GM23248 (cell line): ENCODE data around the gene NAV2. TPM values are rescaled to one million over a fixed set of nuclear protein-coding genes. Genes with fewer than 3 reads are reported as not detected.

Experiments used
- DNase-seq: peaks from one replicate; pipeline ENCODE4 v3.0.0-alpha.2; 2015
- H2AFZ ChIP-seq: fragments of 200-600 bp; sonication (generic); 2 replicates; pipeline ENCODE4 v1.6.1; 2016; ENCODE audit warnings: antibody characterized with exemption
- H3F3A ChIP-seq: fragments of 200-600 bp; sonication (generic); 2 replicates; pipeline ENCODE4 v1.6.1; 2016; ENCODE audit warnings: mild to moderate bottlenecking, antibody characterized with exemption, mixed run types; ENCODE audit not compliant: insufficient read depth
- H3K27ac ChIP-seq: fragments of 200-600 bp; sonication (generic); 2 replicates; pipeline ENCODE4 v1.5.1; 2016; ENCODE audit warnings: mild to moderate bottlenecking
- H3K27me3 ChIP-seq: fragments of 200-600 bp; sonication (generic); replicated peaks from 2 replicates; pipeline ENCODE4 v1.6.1; 2016; ENCODE audit warnings: mild to moderate bottlenecking; ENCODE audit not compliant: insufficient read depth
- H3K36me3 ChIP-seq: fragments of 200-600 bp; sonication (generic); 2 replicates; pipeline ENCODE4 v1.6.1; 2016; ENCODE audit warnings: low read depth, mild to moderate bottlenecking
- H3K4me1 ChIP-seq: fragments of 200-600 bp; sonication (generic); 2 replicates; pipeline ENCODE4 v1.6.1; 2016; ENCODE audit warnings: mild to moderate bottlenecking; ENCODE audit not compliant: insufficient read depth
- H3K4me2 ChIP-seq: fragments of 200-600 bp; sonication (generic); one replicate; pipeline ENCODE4 v1.6.1; 2016; ENCODE audit warnings: mild to moderate bottlenecking; ENCODE audit not compliant: unreplicated experiment
- H3K4me3 ChIP-seq: fragments of 200-600 bp; sonication (generic); 2 replicates; pipeline ENCODE4 v1.5.1; 2016; ENCODE audit warnings: mild to moderate bottlenecking
- H3K79me2 ChIP-seq: fragments of 200-600 bp; sonication (generic); 2 replicates; pipeline ENCODE4 v1.6.1; 2016; ENCODE audit warnings: mild to moderate bottlenecking; ENCODE audit not compliant: insufficient read depth
- H3K9ac ChIP-seq: fragments of 200-600 bp; sonication (generic); 2 replicates; pipeline ENCODE4 v1.6.1; 2016; ENCODE audit warnings: mild to moderate bottlenecking
- H3K9me2 ChIP-seq: fragments of 200-600 bp; sonication (generic); 2 replicates; pipeline ENCODE4 v1.6.1; 2016; ENCODE audit warnings: mixed run types, mild to moderate bottlenecking, moderate library complexity; ENCODE audit not compliant: insufficient read depth
- H3K9me3 ChIP-seq: fragments of 200-600 bp; sonication (generic); one replicate; pipeline ENCODE4 v1.6.1; 2017; ENCODE audit warnings: low read depth
- H4K20me1 ChIP-seq: fragments of 200-600 bp; sonication (generic); 2 replicates; pipeline ENCODE4 v1.6.0; 2016; ENCODE audit not compliant: insufficient read depth
- EZH2 ChIP-seq: fragments of 200-600 bp; sonication (generic); IDR thresholded peaks from 2 replicates; pipeline ENCODE4 v1.6.1; 2018; ENCODE audit warnings: antibody characterized with exemption, mild to moderate bottlenecking; ENCODE audit not compliant: insufficient read depth, poor library complexity, severe bottlenecking
- EZH2phosphoT487 ChIP-seq: fragments of 200-600 bp; sonication (generic); IDR thresholded peaks from 2 replicates; pipeline ENCODE4 v1.6.1; 2018; ENCODE audit warnings: antibody characterized with exemption, moderate library complexity, mild to moderate bottlenecking, low read depth; ENCODE audit not compliant: insufficient read depth
- WGBS, 2 experiments: methylation state at CpG; one replicate each; pipeline ENCODE4 v1.1.6; 2015 to 2017; ENCODE audit warnings: low lambda C conversion rate in 2 of 2, low coverage in 1 of 2; ENCODE audit errors: missing lambda C conversion rate in 2 of 2; 5-methylcytosine and 5-hydroxymethylcytosine counted together
- in situ Hi-C: fragments of 300-500 bp; cut with MboI; formaldehyde crosslinking; loops from 2 replicates; pipeline ENCODE4 v1.15.0; 2020
- polyA plus RNA-seq: library from polyadenylated mRNA; unstranded; fragments of >200 nt; fragmentation: Nextera tagmentation; extraction: Ambion mirVana; gene quantifications from 2 replicates; pipeline ENCODE4 v1.2.1, GENCODE V29; 2016
- total RNA-seq: library from RNA; depleted of rRNA; stranded (reverse); fragments of >200 nt; shearing (Covaris generic); gene quantifications from 2 replicates; pipeline ENCODE4 v1.2.3, GENCODE V29; 2014

Gene NAV2
- total and polyA plus RNA-seq, 2 experiments from 2014 or later = 5.7 to 11.9 TPM

DNA sequence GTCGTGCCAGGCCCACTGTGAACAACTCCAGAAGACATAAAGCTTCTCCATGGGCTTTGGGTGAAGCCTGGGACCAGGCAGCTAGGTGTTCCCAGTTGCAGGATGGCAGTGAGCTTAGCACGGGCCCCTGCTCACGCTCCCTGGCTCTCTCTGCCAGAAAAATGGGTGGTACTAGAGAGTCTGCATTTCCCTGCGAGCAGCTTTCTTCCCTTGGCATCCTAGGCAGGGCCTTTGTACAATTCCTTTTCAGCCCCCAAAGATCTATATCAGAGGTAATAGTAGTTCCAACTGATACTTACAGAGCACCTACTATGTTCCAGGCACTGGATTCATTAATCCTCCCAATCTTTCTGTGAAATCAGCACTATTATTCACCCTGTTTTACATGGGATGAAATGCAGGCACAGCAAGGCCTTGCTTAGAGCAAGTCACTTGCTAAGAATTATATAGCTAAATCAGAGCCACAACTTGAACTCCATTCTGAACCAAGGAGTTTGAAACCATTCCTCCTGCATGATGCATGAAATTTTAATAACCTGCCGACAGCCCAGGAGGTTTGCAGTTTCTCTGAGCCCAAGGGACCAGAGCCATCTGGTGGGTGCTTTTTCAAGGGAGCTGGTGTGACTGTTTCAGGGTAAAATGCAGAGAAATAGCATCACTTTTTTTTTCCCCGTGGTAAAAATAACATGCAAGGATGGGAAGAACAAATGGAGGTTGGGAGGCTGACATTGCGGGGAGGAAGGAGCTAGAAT lies 22.7 kb downstream of the NAV2 start:
- Histone ChIP-seq H4K20me1 (no peaks in the 10 kb centered on the region), H3K27me3 (no peaks in the 10 kb centered on the region), H3K4me1 (peaks cover 31% of the 10 kb centered on the region), H3K36me3 (no peaks in the 10 kb centered on the region), H3K9ac (peak overlapping the region; percentile 57), H3F3A (peaks cover 25% of the 10 kb centered on the region; the same call in 1 of the 2 replicates), H3K9me2 (no peaks in the 10 kb centered on the region), H3K79me2 (peaks cover 99% of the 10 kb centered on the region), H3K4me2 (no peak overlapping the region), H3K27ac (peak overlapping the region; percentile 56), H2AFZ (no peak overlapping the region), H3K4me3 (no peak overlapping the region), H3K9me3 (no peaks in the 10 kb centered on the region)
- DNase-seq = peak; percentile 82
- WGBS, 2 experiments = 47 to 48% methylated on average over 7 of the region's 7 CpGs
- TF ChIP-seq EZH2 = no peak
- no peak for TF ChIP-seq EZH2phosphoT487
- in situ Hi-C loops = loop anchor here (5.0 to 10.0 kb wide), 2 partner anchors 168 to 421 kb away; no protein-coding TSS in a partner anchor

DNA sequence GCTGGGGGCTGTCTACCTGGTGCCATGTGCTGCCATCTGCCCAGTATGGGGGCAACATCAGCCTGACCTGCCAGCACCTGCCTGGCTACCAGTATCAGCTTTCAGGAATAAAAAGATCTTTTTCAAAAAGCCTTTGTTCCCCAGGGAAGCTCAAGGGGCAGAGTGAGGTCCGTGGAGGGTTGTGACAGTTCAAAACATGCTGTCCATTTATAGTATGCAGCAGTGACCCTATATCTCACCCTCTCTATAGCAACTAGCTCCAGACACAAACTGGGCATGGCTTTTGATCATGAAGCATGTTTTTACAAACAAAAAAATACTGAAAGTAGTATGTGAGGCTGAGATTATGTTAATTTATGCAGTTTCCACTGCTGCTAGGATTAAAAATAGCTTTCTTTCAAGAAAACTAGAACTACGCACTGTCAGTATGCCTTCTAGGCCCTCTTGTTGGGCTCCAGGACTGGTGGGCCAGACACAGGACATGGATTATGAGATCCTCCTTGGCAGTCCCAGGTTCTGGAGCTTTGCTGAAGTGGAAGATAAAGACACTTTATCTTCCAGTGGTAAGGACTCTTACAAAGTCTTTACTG lies 23.4 kb downstream of the NAV2 start:
- no peaks in the 10 kb centered on the region for H4K20me1 ChIP-seq
- peaks cover 25% of the 10 kb centered on the region; the same call in 1 of the 2 replicates for H3F3A ChIP-seq
- H3K4me2 ChIP-seq = no peak overlapping the region
- H3K9me3 ChIP-seq = no peaks in the 10 kb centered on the region
- H3K9ac ChIP-seq = peak overlapping the region; percentile 17; the same call in 1 of the 2 replicates
- H3K79me2 ChIP-seq = peaks cover 98% of the 10 kb centered on the region
- in situ Hi-C loops = loop anchor here (5.0 to 10.0 kb wide), 2 partner anchors 169 to 421 kb away; no protein-coding TSS in a partner anchor
- peaks cover 31% of the 10 kb centered on the region for H3K4me1 ChIP-seq
- 69 to 75% methylated on average over 2 of the region's 2 CpGs for WGBS, 2 experiments
- no peak overlapping the region for H2AFZ ChIP-seq
- H3K27ac ChIP-seq = peak overlapping the region; percentile 56; the same call in 1 of the 2 replicates
- no peak overlapping the region for H3K4me3 ChIP-seq
- no peaks in the 10 kb centered on the region for H3K27me3 ChIP-seq
- no peak for DNase-seq
- no peaks in the 10 kb centered on the region for H3K9me2 ChIP-seq
- TF ChIP-seq EZH2phosphoT487 (no peak), EZH2 (no peak)
- no peaks in the 10 kb centered on the region for H3K36me3 ChIP-seq

DNA sequence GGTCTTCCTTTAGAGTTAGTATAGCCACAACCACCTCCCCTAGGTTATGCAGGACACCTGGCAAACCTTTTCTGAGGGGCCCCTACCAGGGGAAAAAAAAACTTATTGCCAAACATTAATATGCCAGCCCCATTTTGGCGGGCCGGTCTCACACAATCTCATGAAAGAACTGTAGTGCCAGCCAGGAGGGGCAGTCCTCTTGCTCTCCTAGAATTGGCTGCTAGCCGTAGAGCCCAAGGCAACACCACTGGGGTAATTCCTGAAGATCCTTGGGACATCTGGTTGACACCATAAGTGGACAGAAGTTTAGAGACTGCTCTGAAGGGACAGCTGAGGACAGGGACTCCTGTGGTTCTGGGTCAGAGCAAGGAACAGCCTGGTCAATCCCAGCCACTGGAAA lies 24.2 kb downstream of the NAV2 start:
- Histone ChIP-seq H3K4me1 (peaks cover 31% of the 10 kb centered on the region), H3K9ac (no peak overlapping the region), H3K9me3 (no peaks in the 10 kb centered on the region), H4K20me1 (no peaks in the 10 kb centered on the region), H3K27ac (no peak overlapping the region), H3F3A (peaks cover 25% of the 10 kb centered on the region; the same call in 1 of the 2 replicates), H3K27me3 (no peaks in the 10 kb centered on the region), H3K9me2 (no peaks in the 10 kb centered on the region), H3K4me3 (no peak overlapping the region), H3K4me2 (no peak overlapping the region), H2AFZ (no peak overlapping the region), H3K36me3 (no peaks in the 10 kb centered on the region), H3K79me2 (peaks cover 97% of the 10 kb centered on the region)
- TF ChIP-seq EZH2 = no peak
- no peak for TF ChIP-seq EZH2phosphoT487
- in situ Hi-C loops = loop anchor here (5.0 to 10.0 kb wide), 2 partner anchors 170 to 422 kb away; no protein-coding TSS in a partner anchor
- WGBS, 2 experiments = 92 to 96% methylated on average over 3 of the region's 3 CpGs
- no peak for DNase-seq

DNA sequence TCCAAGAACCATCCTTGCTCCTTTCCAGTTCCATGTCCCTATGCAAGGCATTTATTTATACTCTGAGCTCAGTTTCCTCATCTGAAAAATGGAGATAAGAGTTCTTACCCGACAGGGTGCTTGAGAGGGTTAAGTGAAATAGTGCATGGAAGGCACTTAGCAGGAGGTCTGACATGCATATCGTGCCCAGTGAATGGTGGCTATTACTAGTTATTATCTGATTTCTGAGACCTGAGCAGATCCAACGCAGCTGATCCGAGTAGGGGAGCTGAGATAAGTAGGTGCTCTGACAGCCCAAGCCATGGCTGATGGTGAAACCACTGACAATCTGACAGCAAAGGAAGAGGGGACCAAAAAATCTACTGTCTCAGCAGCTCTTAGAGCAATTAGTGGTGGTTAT lies 24.9 kb downstream of the NAV2 start:
- Histone ChIP-seq H4K20me1 (no peaks in the 10 kb centered on the region), H3K27ac (no peak overlapping the region), H3K79me2 (peaks cover 97% of the 10 kb centered on the region), H3K27me3 (no peaks in the 10 kb centered on the region), H3K9ac (no peak overlapping the region), H3K9me2 (no peaks in the 10 kb centered on the region), H3K9me3 (no peaks in the 10 kb centered on the region), H3K4me3 (no peak overlapping the region), H2AFZ (no peak overlapping the region), H3K4me1 (peaks cover 31% of the 10 kb centered on the region), H3K36me3 (no peaks in the 10 kb centered on the region), H3K4me2 (no peak overlapping the region), H3F3A (peaks cover 25% of the 10 kb centered on the region; the same call in 1 of the 2 replicates)
- TF ChIP-seq EZH2 = no peak
- DNase-seq = no peak
- in situ Hi-C loops = loop anchor here (5.0 to 10.0 kb wide), 2 partner anchors 170 to 423 kb away; no protein-coding TSS in a partner anchor
- WGBS, 2 experiments = 89 to 90% methylated on average over 4 of the region's 4 CpGs
